OCI-LY7 (cell line): ENCODE data around the gene SSPN. TPM values are rescaled to one million over a fixed set of nuclear protein-coding genes. Genes with fewer than 3 reads are reported as not detected.

Source experiments
- BruUV-seq: library from RNA; stranded (reverse); fragments of 400-500 nt; replicated peaks from 2 replicates; lab custom pipeline; 2021; lab: Mats Ljungman, UMichigan
- CTCF ChIA-PET: fragments of 300-600 bp; sonication (Branson Sonifier 250); formaldehyde crosslinking; loops from one replicate; lab custom pipeline; 2022; ENCODE audit warnings: antibody characterized with exemption; ENCODE audit not compliant: unreplicated experiment; lab: Charles Lee
- POLR2A ChIA-PET: fragments of 300-600 bp; sonication (Branson Sonifier 250); formaldehyde crosslinking; loops from one replicate; lab custom pipeline; 2022; ENCODE audit warnings: antibody characterized with exemption; lab: Charles Lee
- DNase-seq: peaks from one replicate; pipeline ENCODE4 v3.0.0-alpha.2; 2015; ENCODE audit warnings: low spot score
- H2AFZ ChIP-seq: fragments of 200-600 bp; sonication (generic), shearing (Covaris generic); 2 replicates; pipeline ENCODE4 v1.6.1; 2014; ENCODE audit warnings: mild to moderate bottlenecking, antibody characterized with exemption, low read length, moderate library complexity
- H3K27ac ChIP-seq: fragments of 200-600 bp; sonication (generic); 2 replicates; pipeline ENCODE4 v1.5.1; 2014; ENCODE audit warnings: mixed run types, low read depth, mild to moderate bottlenecking, moderate library complexity, low read length, inconsistent platforms; ENCODE audit not compliant: poor library complexity, severe bottlenecking
- H3K36me3 ChIP-seq: fragments of 200-600 bp; sonication (generic); 2 replicates; pipeline ENCODE4 v1.6.1; 2014; ENCODE audit warnings: mild to moderate bottlenecking, antibody characterized with exemption, low read length, moderate library complexity, mixed read lengths; ENCODE audit not compliant: insufficient read depth
- H3K4me1 ChIP-seq: fragments of 200-600 bp; sonication (generic); 2 replicates; pipeline ENCODE4 v1.5.1; 2014; ENCODE audit warnings: mild to moderate bottlenecking, low read length; ENCODE audit not compliant: insufficient read depth, poor library complexity, severe bottlenecking
- H3K4me2 ChIP-seq: fragments of 200-600 bp; sonication (generic); 2 replicates; pipeline ENCODE4 v1.6.1; 2014; ENCODE audit warnings: mild to moderate bottlenecking, low read length
- H3K4me3 ChIP-seq: fragments of 200-600 bp; sonication (generic); 2 replicates; pipeline ENCODE4 v1.5.1; 2014; ENCODE audit warnings: mild to moderate bottlenecking, low read depth, low read length; ENCODE audit not compliant: poor library complexity, severe bottlenecking
- H3K79me2 ChIP-seq: fragments of 200-600 bp; sonication (generic); 2 replicates; pipeline ENCODE4 v1.6.1; 2016; ENCODE audit warnings: low read depth, mild to moderate bottlenecking, low read length, moderate library complexity, mixed read lengths; ENCODE audit not compliant: insufficient read depth
- H3K9me2 ChIP-seq: fragments of 200-600 bp; sonication (generic); 2 replicates; pipeline ENCODE4 v1.6.1; 2016; ENCODE audit warnings: mild to moderate bottlenecking, low read length, mixed read lengths; ENCODE audit not compliant: insufficient read depth
- H3K9me3 ChIP-seq: fragments of 200-600 bp; sonication (generic); 2 replicates; pipeline ENCODE4 v1.6.1; 2014; ENCODE audit warnings: mild to moderate bottlenecking, mixed run types, low read length, mixed read lengths
- H4K20me1 ChIP-seq: fragments of 200-600 bp; sonication (generic); 2 replicates; pipeline ENCODE4 v1.6.1; 2014; ENCODE audit warnings: mild to moderate bottlenecking, antibody characterized with exemption, low read length, moderate library complexity, mixed read lengths; ENCODE audit not compliant: insufficient read depth
- CTCF ChIP-seq: fragments of 200-600 bp; sonication (generic); conservative IDR thresholded peaks from 2 replicates; pipeline ENCODE4 v1.5.1; 2014; ENCODE audit warnings: mild to moderate bottlenecking, antibody characterized with exemption, low read length, moderate library complexity, mixed read lengths
- EZH2phosphoT487 ChIP-seq: fragments of 200-600 bp; sonication (generic); IDR thresholded peaks from 2 replicates; pipeline ENCODE4 v1.6.1; 2018; ENCODE audit warnings: low read depth, borderline replicate concordance, mild to moderate bottlenecking, mixed run types, antibody characterized with exemption, low read length, moderate library complexity, mixed read lengths
- intact Hi-C: fragments of 100-400 bp; cut with micrococcal nuclease; formaldehyde crosslinking; loops from one replicate; pipeline ENCODE4 v1.10.0; 2022; ENCODE audit not compliant: unreplicated experiment
- total RNA-seq, 2 experiments: library from RNA; depleted of rRNA in 1 of 2; stranded (reverse); fragments of >200 nt in 1 of 2; shearing (Covaris generic) in 1 of 2; gene quantifications; 2 replicates each; pipeline ENCODE4 v1.2.3, GENCODE V29; 2014 to 2022

The SSPN gene
- total RNA-seq, 2 experiments from 2014 or later = not detected

- POLR2A ChIA-PET = interaction anchor here (0.7 kb wide), 1 partner anchor 1499 kb away, joined by 3 read pairs; no protein-coding TSS in a partner anchor
- no peak for DNase-seq
- H3K4me1 ChIP-seq = no peaks in the 10 kb centered on the region
- BruUV-seq = no TSS peak
- H3K36me3 ChIP-seq = no peaks in the 10 kb centered on the region
- CTCF ChIA-PET = no interaction called here
- H3K9me3 ChIP-seq = no peaks in the 10 kb centered on the region
- intact Hi-C loops = no loop called here
- no peaks in the 10 kb centered on the region for H4K20me1 ChIP-seq
- no peak overlapping the region for H3K27ac ChIP-seq
- TF ChIP-seq EZH2phosphoT487 (no peak), CTCF (no peak)
- H2AFZ ChIP-seq = no peak overlapping the region
- no peak overlapping the region for H3K4me2 ChIP-seq
- no peaks in the 10 kb centered on the region for H3K9me2 ChIP-seq
- H3K79me2 ChIP-seq = no peaks in the 10 kb centered on the region
- no peak overlapping the region for H3K4me3 ChIP-seq
These were observed 43.2 kb downstream of the SSPN start for GRCh38 chr12:26238341-26239121.

GRCh38 chr12:26239122-26239851 lies 43.9 kb downstream of the SSPN start:
- no TSS peak for BruUV-seq
- Histone ChIP-seq H2AFZ (no peak overlapping the region), H3K27ac (no peak overlapping the region), H3K9me2 (no peaks in the 10 kb centered on the region), H3K4me3 (no peak overlapping the region), H3K9me3 (no peaks in the 10 kb centered on the region), H4K20me1 (no peaks in the 10 kb centered on the region), H3K36me3 (no peaks in the 10 kb centered on the region), H3K4me1 (no peaks in the 10 kb centered on the region), H3K79me2 (no peaks in the 10 kb centered on the region), H3K4me2 (no peak overlapping the region)
- ChIA-PET CTCF (no interaction called here), POLR2A (interaction anchor here (0.7 to 1.1 kb wide), 3 partner anchors 10 to 1500 kb away, joined by 3 read pairs; no protein-coding TSS in a partner anchor)
- DNase-seq = no peak
- no peak for TF ChIP-seq EZH2phosphoT487
- no peak for TF ChIP-seq CTCF
- intact Hi-C loops = no loop called here
